Fibroblast of mammary gland (primary cell): ENCODE measurements around the gene DDI2.
"Not testable (repeated sequence)": the region's sequence is repeated elsewhere in the genome, so short reads cannot be mapped to it uniquely, and the experiment has no call there.

Experiments
- DNase-seq: peaks from one replicate; pipeline ENCODE4 v3.0.0-alpha.2; 2010; ENCODE audit warnings: low read depth
- H3K4me3 ChIP-seq: 2 replicates; pipeline ENCODE4 v1.5.1; 2011; ENCODE audit warnings: low read depth, mild to moderate bottlenecking, low read length, moderate library complexity; ENCODE audit not compliant: control insufficient read depth
- TF ChIP-seq, protein P1 (sequence below): conservative IDR thresholded peaks from 2 replicates; pipeline ENCODE4 v1.5.1; 2011; ENCODE audit warnings: low read depth, low read length, inconsistent platforms; ENCODE audit not compliant: control insufficient read depth, insufficient read depth

DDI2 gene

DNA sequence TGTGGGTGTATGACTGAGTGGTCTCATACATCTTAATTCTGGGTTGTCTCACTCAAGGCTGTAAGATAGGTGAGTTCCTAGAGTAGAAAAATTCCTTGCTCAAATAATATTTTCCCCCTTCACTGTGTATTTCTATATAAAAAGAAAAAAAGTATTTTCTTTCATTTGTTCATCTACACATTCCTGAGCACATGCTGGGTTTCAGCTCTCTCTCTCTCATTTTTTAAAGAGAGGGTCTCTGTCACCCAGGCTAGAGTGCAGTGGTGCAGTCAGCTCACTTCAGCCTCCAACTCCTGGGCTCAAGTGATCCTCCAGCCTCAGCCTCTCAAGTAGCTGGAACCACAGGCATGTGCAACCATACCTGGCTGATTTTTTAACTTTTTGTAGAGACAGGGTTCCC is 22.0 kb downstream of the DDI2 start:
- DNase-seq: no peak

DNA sequence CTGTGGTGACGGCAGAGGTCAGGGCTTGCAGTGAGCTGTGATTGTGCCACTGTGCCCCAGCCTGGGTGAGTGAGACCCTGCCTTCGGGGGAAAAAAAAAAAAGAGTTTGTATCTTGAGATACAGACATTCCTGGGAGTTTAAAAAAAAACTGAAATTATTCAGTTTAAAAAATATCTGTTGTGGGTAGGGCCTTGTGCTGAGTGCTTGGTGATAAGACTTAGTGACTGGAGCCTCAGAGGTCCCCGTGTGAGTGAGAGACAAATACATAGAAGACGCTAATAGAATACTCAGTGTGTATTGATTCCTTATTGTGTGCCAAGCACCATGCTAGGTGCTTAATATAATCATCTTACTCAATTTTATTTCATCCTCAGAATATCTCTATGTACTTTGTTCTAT is 22.7 kb downstream of the DDI2 start:
- no peak for DNase-seq
- no peak overlapping the region for H3K4me3 ChIP-seq
- TF ChIP-seq, protein P1, sequence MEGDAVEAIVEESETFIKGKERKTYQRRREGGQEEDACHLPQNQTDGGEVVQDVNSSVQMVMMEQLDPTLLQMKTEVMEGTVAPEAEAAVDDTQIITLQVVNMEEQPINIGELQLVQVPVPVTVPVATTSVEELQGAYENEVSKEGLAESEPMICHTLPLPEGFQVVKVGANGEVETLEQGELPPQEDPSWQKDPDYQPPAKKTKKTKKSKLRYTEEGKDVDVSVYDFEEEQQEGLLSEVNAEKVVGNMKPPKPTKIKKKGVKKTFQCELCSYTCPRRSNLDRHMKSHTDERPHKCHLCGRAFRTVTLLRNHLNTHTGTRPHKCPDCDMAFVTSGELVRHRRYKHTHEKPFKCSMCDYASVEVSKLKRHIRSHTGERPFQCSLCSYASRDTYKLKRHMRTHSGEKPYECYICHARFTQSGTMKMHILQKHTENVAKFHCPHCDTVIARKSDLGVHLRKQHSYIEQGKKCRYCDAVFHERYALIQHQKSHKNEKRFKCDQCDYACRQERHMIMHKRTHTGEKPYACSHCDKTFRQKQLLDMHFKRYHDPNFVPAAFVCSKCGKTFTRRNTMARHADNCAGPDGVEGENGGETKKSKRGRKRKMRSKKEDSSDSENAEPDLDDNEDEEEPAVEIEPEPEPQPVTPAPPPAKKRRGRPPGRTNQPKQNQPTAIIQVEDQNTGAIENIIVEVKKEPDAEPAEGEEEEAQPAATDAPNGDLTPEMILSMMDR: no peak

More for the DNA sequence above, 22.0 kb downstream of the DDI2 start:
- TF ChIP-seq, protein P1: no peak
- no peak overlapping the region for H3K4me3 ChIP-seq

DNA sequence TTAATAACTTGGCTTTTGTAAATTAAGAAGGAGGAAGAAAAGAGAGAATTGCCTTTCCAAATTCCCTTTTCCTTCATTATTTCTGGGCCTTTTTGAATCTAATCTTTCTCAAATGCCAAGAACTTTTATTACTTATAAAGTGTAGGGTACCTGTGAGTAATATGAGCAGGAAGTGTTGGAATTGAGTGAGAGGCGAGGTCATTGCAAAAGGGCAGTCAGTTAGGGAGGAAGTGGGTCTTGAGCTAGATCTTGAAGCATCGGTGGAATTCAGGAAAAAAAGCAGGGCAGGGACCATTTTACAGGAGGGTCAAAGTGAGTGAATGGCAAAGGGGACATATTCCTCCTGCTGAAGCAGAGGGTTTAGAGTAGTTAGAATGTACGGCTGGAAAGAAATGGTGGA is 23.4 kb downstream of the DDI2 start:
- DNase-seq: no peak
- TF ChIP-seq, protein P1: no peak

DNA sequence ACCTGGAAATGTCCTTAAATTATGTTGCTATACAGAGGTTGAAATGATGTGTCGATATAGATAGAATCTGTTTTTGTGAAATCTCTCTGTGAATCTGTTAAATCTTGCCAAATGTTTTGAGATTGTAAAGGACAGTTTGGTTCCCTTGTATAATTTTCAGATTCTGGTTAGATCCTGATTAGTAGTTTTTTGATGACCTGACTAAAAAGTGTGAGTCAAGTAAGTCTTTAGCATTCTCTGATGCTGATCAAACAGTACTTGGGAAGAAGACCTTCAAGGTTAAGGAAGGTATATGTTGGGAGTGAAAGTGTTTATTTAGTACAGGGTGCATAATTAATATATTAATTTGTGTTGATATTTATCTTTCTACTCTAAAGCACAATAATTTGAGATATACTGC is 32.7 kb downstream of the DDI2 start:
- DNase-seq: no peak
- TF ChIP-seq, protein P1: no peak
- no peak overlapping the region for H3K4me3 ChIP-seq

More for the DNA sequence above, 23.4 kb downstream of the DDI2 start:
- H3K4me3 ChIP-seq: no peak overlapping the region

DNA sequence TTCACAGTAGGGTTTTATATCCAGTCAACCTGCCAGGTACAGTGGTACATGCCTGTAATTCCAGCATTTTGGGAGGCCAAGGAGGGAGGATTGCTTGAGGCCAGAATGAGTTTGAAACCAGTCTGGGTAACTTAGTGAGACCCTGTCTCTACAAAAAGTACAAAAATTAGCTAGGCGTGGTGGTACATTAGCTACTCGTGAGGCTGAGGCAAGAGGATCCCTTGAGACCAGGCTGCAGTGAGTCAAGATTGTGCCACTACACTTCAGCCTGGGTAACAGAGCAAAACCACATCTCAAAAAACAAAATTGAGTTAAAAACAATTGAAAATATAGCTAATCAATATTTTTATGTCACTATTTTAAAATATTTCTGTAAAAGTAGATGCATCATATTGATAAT is 33.2 kb downstream of the DDI2 start:
- no peak overlapping the region for H3K4me3 ChIP-seq
- TF ChIP-seq, protein P1: no peak
- peak; percentile 45 for DNase-seq

DNA sequence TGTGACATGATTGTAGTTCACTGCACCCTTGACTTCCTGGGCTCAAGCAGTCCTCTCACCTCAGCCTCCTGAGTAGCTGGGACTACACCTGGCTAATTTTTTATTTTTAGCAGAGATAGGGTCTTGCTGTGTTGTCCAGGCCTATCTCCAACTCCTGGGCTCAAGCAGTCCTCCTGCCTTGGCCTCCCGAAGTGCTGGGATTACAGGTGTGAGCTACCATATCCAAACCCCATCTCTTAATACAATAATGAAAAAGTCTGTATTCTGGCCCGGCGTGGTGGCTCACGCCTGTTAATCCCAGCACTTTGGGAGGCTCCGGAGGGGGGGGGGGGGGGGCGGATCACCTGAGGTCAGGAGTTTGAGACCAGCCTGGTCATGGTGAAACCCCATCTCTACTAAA is 34.9 kb downstream of the DDI2 start:
- DNase-seq, H3K4me3 ChIP-seq: not testable (repeated sequence)

DNA sequence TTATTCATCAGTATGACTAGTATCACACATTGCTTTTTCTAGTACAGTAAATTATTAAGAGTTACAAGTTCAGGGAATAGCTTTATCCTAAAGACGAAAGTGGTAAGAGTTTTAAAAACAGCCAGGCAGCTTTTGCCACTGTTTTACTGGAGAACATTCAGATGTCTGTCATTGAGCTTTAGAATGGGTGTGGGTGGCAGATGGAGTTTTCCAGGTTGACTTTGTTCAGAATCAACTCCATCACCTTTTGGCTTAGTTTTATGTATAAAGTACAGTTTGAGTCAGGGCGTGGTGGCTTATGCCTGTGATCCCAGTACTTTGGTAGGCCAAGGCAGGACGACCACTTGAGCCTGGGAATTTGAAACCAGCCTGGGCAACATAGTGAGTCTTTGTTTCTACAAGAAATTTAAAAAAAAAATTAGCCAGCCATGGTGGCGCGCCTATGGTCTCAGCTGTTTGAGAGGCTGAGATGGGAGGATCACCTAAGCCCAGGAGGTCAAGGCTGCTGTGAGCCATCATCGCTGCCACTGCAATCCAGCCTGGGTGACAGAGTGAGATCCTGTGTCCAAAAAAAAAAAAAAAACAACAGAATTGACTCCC is 36.9 kb downstream of the DDI2 start:
- no peak for DNase-seq
- TF ChIP-seq, protein P1: no peak
- H3K4me3 ChIP-seq: no peak overlapping the region
